ENCODE data around the gene PARD3.

DNA sequence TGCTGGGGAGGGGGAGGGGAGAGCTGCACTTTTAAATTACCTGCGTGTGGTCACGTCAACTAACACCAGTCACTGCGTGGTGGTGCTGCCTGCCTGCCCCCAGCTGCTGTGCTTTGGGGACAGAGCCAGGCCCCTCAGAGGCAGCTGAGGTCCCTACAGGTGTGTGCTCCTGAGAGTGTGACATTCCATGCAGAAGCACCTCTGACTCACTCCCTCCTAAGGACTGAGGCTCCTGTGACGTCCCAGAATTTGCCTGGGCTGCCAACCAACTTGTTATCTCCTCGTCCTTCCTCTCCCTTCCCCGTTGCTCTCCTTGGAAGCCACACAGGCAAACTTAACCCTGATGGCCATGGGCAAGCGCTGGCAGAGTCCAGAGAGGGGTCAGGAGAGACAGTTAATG, 563.0 kb downstream of the PARD3 start:
- TF ChIP-seq, protein P1, sequence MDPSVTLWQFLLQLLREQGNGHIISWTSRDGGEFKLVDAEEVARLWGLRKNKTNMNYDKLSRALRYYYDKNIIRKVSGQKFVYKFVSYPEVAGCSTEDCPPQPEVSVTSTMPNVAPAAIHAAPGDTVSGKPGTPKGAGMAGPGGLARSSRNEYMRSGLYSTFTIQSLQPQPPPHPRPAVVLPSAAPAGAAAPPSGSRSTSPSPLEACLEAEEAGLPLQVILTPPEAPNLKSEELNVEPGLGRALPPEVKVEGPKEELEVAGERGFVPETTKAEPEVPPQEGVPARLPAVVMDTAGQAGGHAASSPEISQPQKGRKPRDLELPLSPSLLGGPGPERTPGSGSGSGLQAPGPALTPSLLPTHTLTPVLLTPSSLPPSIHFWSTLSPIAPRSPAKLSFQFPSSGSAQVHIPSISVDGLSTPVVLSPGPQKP (IDR thresholded peaks at IDR 0.05; ENCODE audit: low read depth, low read length): no peak
- TF ChIP-seq CBX2 (IDR thresholded peaks at IDR 0.05; ENCODE audit: borderline replicate concordance, low read depth): no peak
- TF ChIP-seq, protein P2, sequence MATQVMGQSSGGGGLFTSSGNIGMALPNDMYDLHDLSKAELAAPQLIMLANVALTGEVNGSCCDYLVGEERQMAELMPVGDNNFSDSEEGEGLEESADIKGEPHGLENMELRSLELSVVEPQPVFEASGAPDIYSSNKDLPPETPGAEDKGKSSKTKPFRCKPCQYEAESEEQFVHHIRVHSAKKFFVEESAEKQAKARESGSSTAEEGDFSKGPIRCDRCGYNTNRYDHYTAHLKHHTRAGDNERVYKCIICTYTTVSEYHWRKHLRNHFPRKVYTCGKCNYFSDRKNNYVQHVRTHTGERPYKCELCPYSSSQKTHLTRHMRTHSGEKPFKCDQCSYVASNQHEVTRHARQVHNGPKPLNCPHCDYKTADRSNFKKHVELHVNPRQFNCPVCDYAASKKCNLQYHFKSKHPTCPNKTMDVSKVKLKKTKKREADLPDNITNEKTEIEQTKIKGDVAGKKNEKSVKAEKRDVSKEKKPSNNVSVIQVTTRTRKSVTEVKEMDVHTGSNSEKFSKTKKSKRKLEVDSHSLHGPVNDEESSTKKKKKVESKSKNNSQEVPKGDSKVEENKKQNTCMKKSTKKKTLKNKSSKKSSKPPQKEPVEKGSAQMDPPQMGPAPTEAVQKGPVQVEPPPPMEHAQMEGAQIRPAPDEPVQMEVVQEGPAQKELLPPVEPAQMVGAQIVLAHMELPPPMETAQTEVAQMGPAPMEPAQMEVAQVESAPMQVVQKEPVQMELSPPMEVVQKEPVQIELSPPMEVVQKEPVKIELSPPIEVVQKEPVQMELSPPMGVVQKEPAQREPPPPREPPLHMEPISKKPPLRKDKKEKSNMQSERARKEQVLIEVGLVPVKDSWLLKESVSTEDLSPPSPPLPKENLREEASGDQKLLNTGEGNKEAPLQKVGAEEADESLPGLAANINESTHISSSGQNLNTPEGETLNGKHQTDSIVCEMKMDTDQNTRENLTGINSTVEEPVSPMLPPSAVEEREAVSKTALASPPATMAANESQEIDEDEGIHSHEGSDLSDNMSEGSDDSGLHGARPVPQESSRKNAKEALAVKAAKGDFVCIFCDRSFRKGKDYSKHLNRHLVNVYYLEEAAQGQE (IDR thresholded peaks at IDR 0.05): no peak
- no peak for TF ChIP-seq POLR2A (IDR thresholded peaks at IDR 0.05; ENCODE audit: low read length)
- TF ChIP-seq, protein P3, sequence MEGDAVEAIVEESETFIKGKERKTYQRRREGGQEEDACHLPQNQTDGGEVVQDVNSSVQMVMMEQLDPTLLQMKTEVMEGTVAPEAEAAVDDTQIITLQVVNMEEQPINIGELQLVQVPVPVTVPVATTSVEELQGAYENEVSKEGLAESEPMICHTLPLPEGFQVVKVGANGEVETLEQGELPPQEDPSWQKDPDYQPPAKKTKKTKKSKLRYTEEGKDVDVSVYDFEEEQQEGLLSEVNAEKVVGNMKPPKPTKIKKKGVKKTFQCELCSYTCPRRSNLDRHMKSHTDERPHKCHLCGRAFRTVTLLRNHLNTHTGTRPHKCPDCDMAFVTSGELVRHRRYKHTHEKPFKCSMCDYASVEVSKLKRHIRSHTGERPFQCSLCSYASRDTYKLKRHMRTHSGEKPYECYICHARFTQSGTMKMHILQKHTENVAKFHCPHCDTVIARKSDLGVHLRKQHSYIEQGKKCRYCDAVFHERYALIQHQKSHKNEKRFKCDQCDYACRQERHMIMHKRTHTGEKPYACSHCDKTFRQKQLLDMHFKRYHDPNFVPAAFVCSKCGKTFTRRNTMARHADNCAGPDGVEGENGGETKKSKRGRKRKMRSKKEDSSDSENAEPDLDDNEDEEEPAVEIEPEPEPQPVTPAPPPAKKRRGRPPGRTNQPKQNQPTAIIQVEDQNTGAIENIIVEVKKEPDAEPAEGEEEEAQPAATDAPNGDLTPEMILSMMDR (IDR thresholded peaks at IDR 0.05): no peak
- no peak for TF ChIP-seq POLR2AphosphoS2 (conservative IDR thresholded peaks at IDR 0.05; ENCODE audit: low read length)

All from A549 (cell line).